ENCODE measurements around the gene AKAP1.

DNA sequence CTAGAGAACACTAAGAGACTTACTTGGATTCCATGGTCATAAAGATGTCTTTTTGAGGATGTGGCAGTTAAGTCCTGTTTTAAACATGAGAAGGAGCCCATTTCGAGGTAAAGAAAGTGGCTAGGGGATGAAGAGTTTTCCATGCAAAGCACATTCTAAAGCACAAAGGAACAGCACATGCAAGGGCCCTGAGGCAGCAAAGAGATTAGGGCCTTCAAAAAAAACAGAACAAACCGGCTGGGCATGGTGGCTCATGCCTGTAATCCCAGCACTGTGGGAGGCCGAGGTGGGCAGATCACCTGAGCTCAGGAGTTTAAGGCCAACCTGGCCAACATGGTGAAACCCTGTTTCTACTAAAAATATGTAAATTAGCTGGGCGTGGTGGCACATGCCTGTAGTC is 79.8 kb downstream of the AKAP1 start:
- TF ChIP-seq, protein P1, sequence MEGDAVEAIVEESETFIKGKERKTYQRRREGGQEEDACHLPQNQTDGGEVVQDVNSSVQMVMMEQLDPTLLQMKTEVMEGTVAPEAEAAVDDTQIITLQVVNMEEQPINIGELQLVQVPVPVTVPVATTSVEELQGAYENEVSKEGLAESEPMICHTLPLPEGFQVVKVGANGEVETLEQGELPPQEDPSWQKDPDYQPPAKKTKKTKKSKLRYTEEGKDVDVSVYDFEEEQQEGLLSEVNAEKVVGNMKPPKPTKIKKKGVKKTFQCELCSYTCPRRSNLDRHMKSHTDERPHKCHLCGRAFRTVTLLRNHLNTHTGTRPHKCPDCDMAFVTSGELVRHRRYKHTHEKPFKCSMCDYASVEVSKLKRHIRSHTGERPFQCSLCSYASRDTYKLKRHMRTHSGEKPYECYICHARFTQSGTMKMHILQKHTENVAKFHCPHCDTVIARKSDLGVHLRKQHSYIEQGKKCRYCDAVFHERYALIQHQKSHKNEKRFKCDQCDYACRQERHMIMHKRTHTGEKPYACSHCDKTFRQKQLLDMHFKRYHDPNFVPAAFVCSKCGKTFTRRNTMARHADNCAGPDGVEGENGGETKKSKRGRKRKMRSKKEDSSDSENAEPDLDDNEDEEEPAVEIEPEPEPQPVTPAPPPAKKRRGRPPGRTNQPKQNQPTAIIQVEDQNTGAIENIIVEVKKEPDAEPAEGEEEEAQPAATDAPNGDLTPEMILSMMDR (IDR thresholded peaks at IDR 0.05): no peak
- TF ChIP-seq POLR2A (IDR thresholded peaks at IDR 0.05): no peak
